Measurements from ENCODE around the gene SNTB2. TPM values are rescaled to one million over a fixed set of nuclear protein-coding genes. Genes with fewer than 3 reads are reported as not detected.

The SNTB2 gene
- total and polyA plus RNA-seq, 9 of the 15 experiments (the other 6 are each of a cell fraction or from before 2014, with no cell fraction given), result 1.2 to 13.7 (median 5.7) TPM

GRCh38 chr16:69311533-69312387 is 124.8 kb downstream of the SNTB2 start (continued):
- TF ChIP-seq ZBTB33 (CRISPR knock-in tag; IDR thresholded peaks at IDR 0.05) (no peak), KLF6 (CRISPR knock-in tag; IDR thresholded peaks at IDR 0.05; ENCODE audit: borderline replicate concordance) (no peak), YY1 (IDR thresholded peaks at IDR 0.05; ENCODE audit: borderline replicate concordance in 1 of 3, control insufficient read depth in 1 of 3, extremely low read depth in 1 of 3, insufficient read depth in 3 of 3, insufficient read length in 1 of 3, insufficient replicate concordance in 2 of 3, low read depth in 1 of 3, low read length in 2 of 3) (no peak), RBM39 (optimal IDR thresholded peaks at IDR 0.05; ENCODE audit: low read depth, low read length) (no peak), HMG20A (CRISPR knock-in tag; conservative IDR thresholded peaks at IDR 0.05) (no peak), ZNF639 (CRISPR knock-in tag; conservative IDR thresholded peaks at IDR 0.05 in 1 of 2, IDR thresholded peaks at IDR 0.05 in 1 of 2) (no peak), SNIP1 (IDR thresholded peaks at IDR 0.05; ENCODE audit: low read depth) (no peak), PRPF4 (IDR thresholded peaks at IDR 0.05; ENCODE audit: insufficient read depth, low read depth, low read length, poor library complexity, severe bottlenecking) (no peak), SP1 (CRISPR knock-in tag; IDR thresholded peaks at IDR 0.05) (no peak), RERE (CRISPR knock-in tag; IDR thresholded peaks at IDR 0.05; ENCODE audit: borderline replicate concordance) (no peak; the same call in 1 of the 2 replicates), POLR2G (IDR thresholded peaks at IDR 0.05; ENCODE audit: low read depth, low read length) (peak; percentile 76), CXXC5 (CRISPR knock-in tag; IDR thresholded peaks at IDR 0.05) (no peak), HMGN3 (IDR thresholded peaks at IDR 0.05; ENCODE audit: borderline replicate concordance, extremely low read depth, insufficient read length, low read depth, low read length) (peak; percentile 39), ZNF76 (CRISPR knock-in tag; IDR thresholded peaks at IDR 0.05; ENCODE audit: borderline replicate concordance) (no peak), SAFB (IDR thresholded peaks at IDR 0.05; ENCODE audit: borderline replicate concordance, low read depth, low read length) (no peak), TARDBP (IDR thresholded peaks at IDR 0.05) (no peak)

Measured in K562 (cell line).